Stimulated activated CD4-positive, alpha-beta T cell treated with anti-CD3 and anti-CD28 coated beads, Interleukin-4, amount 100 ng/mL, for 24 hours (primary cell): ENCODE data around the gene KDM6B.

ENCODE experiments used
- DNase-seq: peaks from one replicate; pipeline ENCODE4 v3.0.0-alpha.2; 2020

The KDM6B gene

DNA sequence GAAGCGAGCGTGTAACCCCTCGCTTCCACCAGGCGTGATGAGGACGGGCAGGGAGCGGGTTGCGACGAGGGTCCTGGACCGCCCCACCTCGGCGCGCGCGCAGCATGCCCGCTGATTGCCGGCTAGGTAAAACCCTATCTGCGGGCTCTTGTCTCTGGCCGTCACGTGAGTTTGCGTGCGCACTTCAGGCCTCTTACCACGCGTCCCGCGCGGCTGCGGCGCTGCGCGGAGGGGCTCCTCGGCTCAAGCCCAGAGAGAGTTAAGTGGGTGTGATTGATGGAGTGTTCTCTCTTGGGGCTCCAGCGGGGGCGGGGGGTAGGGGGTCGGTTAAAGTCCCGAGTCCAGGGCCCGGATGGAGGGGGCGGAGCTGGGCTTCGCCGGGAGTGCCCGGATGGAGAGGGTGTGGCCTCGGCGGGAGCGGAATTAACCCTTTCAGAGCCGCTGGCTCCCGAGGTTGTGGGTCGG lies 7.9 kb downstream of the KDM6B start:
- peak; percentile 88 for DNase-seq

GRCh38 chr17:7842380-7843256 lies 8.6 kb downstream of the KDM6B start:
- DNase-seq = peak; percentile 98

DNA sequence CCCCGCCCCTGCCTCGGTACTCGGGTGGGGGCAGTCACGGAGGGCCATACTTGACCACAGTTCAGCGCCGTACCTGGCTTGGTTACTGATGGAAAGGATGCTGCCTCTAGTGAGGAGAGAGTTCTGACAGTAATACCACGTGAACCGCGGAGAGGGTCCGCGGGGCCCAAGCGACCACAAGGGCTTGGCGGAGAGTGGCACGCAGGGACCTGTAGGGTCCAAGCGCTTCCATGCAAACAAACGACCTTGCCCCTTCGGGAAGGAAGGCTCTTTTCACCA lies 9.2 kb downstream of the KDM6B start:
- no peak for DNase-seq

- peak; percentile 89 for DNase-seq
These were observed 9.7 kb downstream of the KDM6B start for GRCh38 chr17:7843536-7844291.

DNA sequence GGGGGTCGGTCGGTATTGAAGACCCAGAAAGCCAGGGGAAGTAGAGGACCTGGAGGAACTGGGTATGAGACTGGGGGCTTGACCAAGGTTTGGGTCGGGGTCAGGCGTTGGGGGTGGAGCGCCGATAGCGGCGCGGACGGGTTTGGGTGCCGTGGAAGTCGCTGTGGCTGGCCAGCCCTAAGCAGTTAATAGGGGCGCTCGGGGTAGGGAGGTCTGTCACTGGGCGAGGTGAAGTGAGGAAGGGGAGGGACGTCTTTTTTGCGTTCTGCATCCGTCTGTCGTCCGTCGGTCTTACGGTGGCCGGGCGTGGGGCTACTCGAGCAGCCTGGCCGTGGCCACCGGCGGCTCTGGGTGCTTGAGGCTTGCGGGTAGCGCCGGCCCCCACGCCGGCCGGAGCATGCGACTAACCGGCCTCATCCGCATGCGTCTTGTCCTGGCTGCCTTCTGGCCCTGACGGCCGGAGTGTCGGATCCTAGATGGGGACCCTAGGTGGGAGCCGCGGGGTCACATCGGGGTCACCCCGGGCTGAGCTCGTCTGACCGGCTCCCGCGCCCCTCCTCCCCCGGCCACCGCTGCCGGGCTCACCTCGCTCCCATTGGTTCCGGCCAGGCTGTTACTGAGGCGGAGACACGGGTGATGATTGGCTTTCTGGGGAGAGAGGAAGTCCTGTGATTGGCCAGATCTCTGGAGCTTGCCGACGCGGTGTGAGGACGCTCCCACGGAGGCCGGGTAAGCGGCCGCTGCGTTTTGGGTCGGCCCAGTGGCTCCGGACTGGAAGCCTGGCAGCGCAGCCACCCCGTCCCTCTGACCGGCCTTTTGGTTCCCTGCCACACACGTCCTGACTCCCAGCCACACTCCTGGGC lies 10.5 kb downstream of the KDM6B start:
- DNase-seq = peak; percentile 89

GRCh38 chr17:7845359-7846062 lies 11.5 kb downstream of the KDM6B start:
- peak; percentile 3 for DNase-seq

- DNase-seq = peak; percentile 4
These were observed 12.2 kb downstream of the KDM6B start for GRCh38 chr17:7846063-7846735.

DNA sequence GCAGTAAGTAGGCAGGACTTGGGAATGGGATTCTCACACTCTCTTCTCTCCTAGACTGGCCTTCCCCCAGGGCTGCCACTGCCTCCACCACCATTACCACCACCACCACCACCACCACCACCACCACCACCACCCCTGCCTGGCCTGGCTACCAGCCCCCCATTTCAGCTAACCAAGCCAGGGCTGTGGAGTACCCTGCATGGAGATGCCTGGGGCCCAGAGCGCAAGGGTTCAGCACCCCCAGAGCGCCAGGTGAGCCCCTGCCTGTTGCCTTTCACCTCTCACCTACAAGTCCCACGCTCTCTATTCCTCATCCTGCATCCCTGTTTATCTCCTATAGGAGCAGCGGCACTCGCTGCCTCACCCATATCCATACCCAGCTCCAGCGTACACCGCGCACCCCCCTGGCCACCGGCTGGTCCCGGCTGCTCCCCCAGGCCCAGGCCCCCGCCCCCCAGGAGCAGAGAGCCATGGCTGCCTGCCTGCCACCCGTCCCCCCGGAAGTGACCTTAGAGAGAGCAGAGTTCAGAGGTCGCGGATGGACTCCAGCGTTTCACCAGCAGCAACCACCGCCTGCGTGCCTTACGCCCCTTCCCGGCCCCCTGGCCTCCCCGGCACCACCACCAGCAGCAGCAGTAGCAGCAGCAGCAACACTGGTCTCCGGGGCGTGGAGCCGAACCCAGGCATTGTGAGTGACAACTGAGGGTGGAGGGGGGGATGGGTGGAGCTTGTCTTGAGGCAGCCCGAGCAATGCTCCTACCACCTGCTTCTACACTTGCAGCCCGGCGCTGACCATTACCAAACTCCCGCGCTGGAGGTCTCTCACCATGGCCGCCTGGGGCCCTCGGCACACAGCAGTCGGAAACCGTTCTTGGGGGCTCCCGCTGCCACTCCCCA lies 13.0 kb downstream of the KDM6B start:
- DNase-seq = no peak

DNA sequence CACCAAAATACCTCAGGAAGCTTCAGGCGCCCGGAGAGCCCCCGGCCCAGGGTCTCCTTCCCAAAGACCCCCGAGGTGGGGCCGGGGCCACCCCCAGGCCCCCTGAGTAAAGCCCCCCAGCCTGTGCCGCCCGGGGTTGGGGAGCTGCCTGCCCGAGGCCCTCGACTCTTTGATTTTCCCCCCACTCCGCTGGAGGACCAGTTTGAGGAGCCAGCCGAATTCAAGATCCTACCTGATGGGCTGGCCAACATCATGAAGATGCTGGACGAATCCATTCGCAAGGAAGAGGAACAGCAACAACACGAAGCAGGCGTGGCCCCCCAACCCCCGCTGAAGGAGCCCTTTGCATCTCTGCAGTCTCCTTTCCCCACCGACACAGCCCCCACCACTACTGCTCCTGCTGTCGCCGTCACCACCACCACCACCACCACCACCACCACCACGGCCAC lies 14.1 kb downstream of the KDM6B start:
- no peak for DNase-seq

DNA sequence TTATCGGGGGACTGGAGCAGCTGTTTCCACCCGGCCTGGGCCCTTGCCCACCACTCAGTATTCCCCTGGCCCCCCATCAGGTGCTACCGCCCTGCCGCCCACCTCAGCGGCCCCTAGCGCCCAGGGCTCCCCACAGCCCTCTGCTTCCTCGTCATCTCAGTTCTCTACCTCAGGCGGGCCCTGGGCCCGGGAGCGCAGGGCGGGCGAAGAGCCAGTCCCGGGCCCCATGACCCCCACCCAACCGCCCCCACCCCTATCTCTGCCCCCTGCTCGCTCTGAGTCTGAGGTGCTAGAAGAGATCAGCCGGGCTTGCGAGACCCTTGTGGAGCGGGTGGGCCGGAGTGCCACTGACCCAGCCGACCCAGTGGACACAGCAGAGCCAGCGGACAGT lies 14.7 kb downstream of the KDM6B start:
- no peak for DNase-seq

DNA sequence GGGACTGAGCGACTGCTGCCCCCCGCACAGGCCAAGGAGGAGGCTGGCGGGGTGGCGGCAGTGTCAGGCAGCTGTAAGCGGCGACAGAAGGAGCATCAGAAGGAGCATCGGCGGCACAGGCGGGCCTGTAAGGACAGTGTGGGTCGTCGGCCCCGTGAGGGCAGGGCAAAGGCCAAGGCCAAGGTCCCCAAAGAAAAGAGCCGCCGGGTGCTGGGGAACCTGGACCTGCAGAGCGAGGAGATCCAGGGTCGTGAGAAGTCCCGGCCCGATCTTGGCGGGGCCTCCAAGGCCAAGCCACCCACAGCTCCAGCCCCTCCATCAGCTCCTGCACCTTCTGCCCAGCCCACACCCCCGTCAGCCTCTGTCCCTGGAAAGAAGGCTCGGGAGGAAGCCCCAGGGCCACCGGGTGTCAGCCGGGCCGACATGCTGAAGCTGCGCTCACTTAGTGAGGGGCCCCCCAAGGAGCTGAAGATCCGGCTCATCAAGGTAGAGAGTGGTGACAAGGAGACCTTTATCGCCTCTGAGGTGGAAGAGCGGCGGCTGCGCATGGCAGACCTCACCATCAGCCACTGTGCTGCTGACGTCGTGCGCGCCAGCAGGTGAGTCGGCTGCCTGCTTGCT lies 15.2 kb downstream of the KDM6B start:
- no peak for DNase-seq

DNA sequence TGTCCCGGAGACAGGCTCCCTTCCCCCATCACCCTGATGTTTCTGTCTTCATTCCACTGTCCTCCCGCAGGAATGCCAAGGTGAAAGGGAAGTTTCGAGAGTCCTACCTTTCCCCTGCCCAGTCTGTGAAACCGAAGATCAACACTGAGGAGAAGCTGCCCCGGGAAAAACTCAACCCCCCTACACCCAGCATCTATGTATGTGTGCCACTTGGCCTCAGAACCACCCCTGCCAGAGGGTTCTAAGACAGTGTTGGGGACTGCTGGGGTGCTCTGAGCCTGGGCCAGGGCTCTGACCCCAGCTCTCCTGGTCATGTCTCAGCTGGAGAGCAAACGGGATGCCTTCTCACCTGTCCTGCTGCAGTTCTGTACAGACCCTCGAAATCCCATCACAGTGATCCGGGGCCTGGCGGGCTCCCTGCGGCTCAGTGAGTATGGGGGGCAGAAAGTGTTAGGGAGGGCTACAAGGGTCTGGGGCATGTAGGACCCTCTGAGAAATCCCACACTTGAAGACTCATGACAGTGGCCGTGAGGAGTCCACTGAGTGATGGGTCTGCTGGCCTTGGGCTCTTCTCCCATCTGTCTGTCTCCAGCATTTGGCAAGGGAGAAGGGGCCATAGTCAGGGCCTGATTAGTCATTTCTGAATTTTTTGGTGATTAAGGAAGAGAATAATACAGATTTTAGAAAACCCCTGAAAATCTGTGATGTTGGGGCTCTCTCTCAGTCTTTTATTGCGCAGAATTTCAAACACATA lies 15.9 kb downstream of the KDM6B start:
- no peak for DNase-seq

- DNase-seq = no peak
These were observed 16.9 kb downstream of the KDM6B start for GRCh38 chr17:7850701-7851437.

- DNase-seq = peak; percentile 94
These were observed 17.6 kb downstream of the KDM6B start for GRCh38 chr17:7851438-7852261.

DNA sequence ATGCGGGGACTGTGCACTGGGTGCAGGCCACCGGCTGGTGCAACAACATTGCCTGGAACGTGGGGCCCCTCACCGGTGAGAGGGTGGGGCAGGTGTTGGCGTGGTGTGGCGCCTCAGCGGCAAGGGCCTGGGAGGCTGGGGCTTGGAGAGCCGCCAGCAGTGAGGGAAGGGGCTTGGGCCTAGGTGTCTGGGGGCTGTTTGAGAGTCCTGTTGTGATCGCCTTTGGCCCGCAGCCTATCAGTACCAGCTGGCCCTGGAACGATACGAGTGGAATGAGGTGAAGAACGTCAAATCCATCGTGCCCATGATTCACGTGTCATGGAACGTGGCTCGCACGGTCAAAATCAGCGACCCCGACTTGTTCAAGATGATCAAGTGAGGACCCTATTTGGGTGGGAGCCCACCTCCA lies 18.2 kb downstream of the KDM6B start:
- DNase-seq = peak; percentile 3

- DNase-seq = peak; percentile 4
These were observed 19.1 kb downstream of the KDM6B start for GRCh38 chr17:7852919-7853690.

GRCh38 chr17:7853691-7854038 lies 19.6 kb downstream of the KDM6B start:
- DNase-seq = peak; percentile 4
